Erythroblast (primary cell): ENCODE measurements around the gene CYTH2.

Source experiments
- DNase-seq, 2 experiments: peaks; one replicate each; lab custom pipeline; 2025; lab: John Stamatoyannopoulos, UW
- GATA1 ChIP-seq: IDR thresholded peaks from 2 replicates; pipeline ENCODE4 v1.6.1; 2011; ENCODE audit warnings: low read depth, mild to moderate bottlenecking, control low read depth, low read length, moderate library complexity
- POLR2A ChIP-seq: IDR thresholded peaks from 2 replicates; pipeline ENCODE4 v1.6.1; 2011; ENCODE audit warnings: mild to moderate bottlenecking, low read length

CYTH2 gene

GRCh38 chr19:48501494-48502349 is 32.6 kb downstream of the CYTH2 start:
- DNase-seq: no peak
- no peak for TF ChIP-seq POLR2A
- no peak for TF ChIP-seq GATA1

GRCh38 chr19:48502350-48503018 is 33.3 kb downstream of the CYTH2 start:
- no peak for TF ChIP-seq POLR2A
- no peak for TF ChIP-seq GATA1
- DNase-seq: no peak

GRCh38 chr19:48506138-48506733 is 37.1 kb downstream of the CYTH2 start:
- peak in 1 of 2 experiments; percentile 70 for DNase-seq
- TF ChIP-seq POLR2A: no peak

- no peak for DNase-seq
- TF ChIP-seq GATA1 (no peak), POLR2A (no peak)
These were observed 38.8 kb downstream of the CYTH2 start for GRCh38 chr19:48507911-48508439.

- DNase-seq: no peak
- TF ChIP-seq POLR2A (no peak), GATA1 (no peak)
These were observed 39.7 kb downstream of the CYTH2 start for GRCh38 chr19:48508729-48509411.

GRCh38 chr19:48509467-48510194 is 40.5 kb downstream of the CYTH2 start:
- TF ChIP-seq POLR2A (no peak), GATA1 (no peak)
- DNase-seq: no peak

GRCh38 chr19:48510421-48511268 is 41.5 kb downstream of the CYTH2 start:
- peak in 1 of 2 experiments; percentile 80 for DNase-seq
- no peak for TF ChIP-seq GATA1
- TF ChIP-seq POLR2A: no peak

- DNase-seq: no peak
- no peak for TF ChIP-seq GATA1
- no peak for TF ChIP-seq POLR2A
These were observed 42.2 kb downstream of the CYTH2 start for GRCh38 chr19:48511321-48511731.

- DNase-seq: no peak
- TF ChIP-seq GATA1 (no peak), POLR2A (no peak)
These were observed 42.8 kb downstream of the CYTH2 start, which contains the start of gene LMTK3 for GRCh38 chr19:48511800-48512503. LMTK3 (minus strand) TSS chr19:48511835; CDS start chr19:48511576, 259 bp downstream.

GRCh38 chr19:48512504-48513288 is 43.5 kb downstream of the CYTH2 start:
- TF ChIP-seq POLR2A: no peak
- no peak for TF ChIP-seq GATA1
- DNase-seq: no peak
